Gastrocnemius medialis (tissue), 4 donors: ENCODE data around the gene SF3A1. TPM values are rescaled to one million over a fixed set of nuclear protein-coding genes. Genes with fewer than 3 reads are reported as not detected.

Experiments
- ATAC-seq, 2 donors: fragments of 150-250 bp; one replicate each; pipeline ENCODE4 v1.9.1; 2016
- DNase-seq, 2 donors: peaks; one replicate each; pipeline ENCODE4 v3.0.0-alpha.2; 2019
- H3K27ac ChIP-seq, 4 donors: fragments of 200-600 bp; sonication (generic); 1 replicate in 1 of 4; 2 replicates in 3 of 4; pipeline ENCODE4 v1.5.1; 2016 to 2018; ENCODE audit warnings: mild to moderate bottlenecking in 2 of 4, moderate library complexity in 1 of 4
- H3K27me3 ChIP-seq, 3 donors: fragments of 200-600 bp; sonication (generic) in 2 of 3; 1 replicate in 1 of 3; 2 replicates in 2 of 3; pipeline versions ENCODE4 v1.5.1 to v1.6.0; 2016 to 2019; ENCODE audit warnings: mild to moderate bottlenecking in 1 of 3, moderate library complexity in 1 of 3
- H3K36me3 ChIP-seq, 2 donors: fragments of 200-600 bp; sonication (generic) in 1 of 2; one replicate each; pipeline ENCODE4 v1.5.1; 2017 to 2018
- H3K4me1 ChIP-seq, 2 donors: fragments of 200-600 bp; sonication (generic) in 1 of 2; one replicate each; pipeline ENCODE4 v1.5.1; 2016 to 2017; ENCODE audit warnings: mild to moderate bottlenecking in 2 of 2
- H3K4me3 ChIP-seq, 4 donors: fragments of 200-600 bp; sonication (generic) in 3 of 4; 1 replicate in 1 of 4; 2 replicates in 3 of 4; pipeline ENCODE4 v1.5.1; 2016 to 2019; ENCODE audit warnings: mild to moderate bottlenecking in 2 of 4
- H3K9me3 ChIP-seq, 3 donors: fragments of 200-600 bp; sonication (generic) in 2 of 3; 1 replicate in 1 of 3; 2 replicates in 2 of 3; pipeline ENCODE4 v1.5.1; 2016 to 2019
- POLR2A ChIP-seq, 2 donors: fragments of 450-650 bp; IDR thresholded peaks; one replicate each; pipeline ENCODE4 v1.6.1; 2017; ENCODE audit warnings: antibody characterized with exemption in 2 of 2, mild to moderate bottlenecking in 2 of 2, moderate library complexity in 2 of 2
- in situ Hi-C, 4 donors: fragments of 200-750 bp; cut with MboI; loops; one replicate each; pipeline versions ENCODE4 v1.15.0 to v1.8.0; 2017; ENCODE audit warnings: low sequenced_read_pairs in 4 of 4
- intact Hi-C: fragments of 100-400 bp; cut with DNase I; formaldehyde crosslinking; loops from one replicate; pipeline ENCODE4 v1.15.1; 2023; ENCODE audit warnings: low total_unique reads
- total RNA-seq, 4 donors: library from RNA; depleted of rRNA; stranded (reverse); fragments of >200 nt; gene quantifications; one replicate each; pipeline versions ENCODE4 v1.1.0 to v1.2.3, GENCODE V29; 2016
- TF ChIP-seq, protein P1 (sequence below), 5 experiments: fragments of 450-650 bp in 3 of 5; fragments of 200-600 bp in 2 of 5; sonication (generic) in 2 of 5; IDR thresholded peaks in 4 of 5; conservative IDR thresholded peaks in 1 of 5; 1 replicate in 4 of 5; 2 replicates in 1 of 5; pipeline ENCODE4 v1.5.1; 2016 to 2019; ENCODE audit warnings: antibody characterized with exemption in 5 of 5, mild to moderate bottlenecking in 3 of 5, moderate library complexity in 3 of 5

The SF3A1 gene
- total RNA-seq, 4 donors from 2014 or later = 36.0 to 145 (median 94.5) TPM

GRCh38 chr22:30282616-30283046 lies 74.1 kb downstream of the SF3A1 start:
- ATAC-seq = no peak
- peaks cover 0 to under 1% of the 10 kb centered on the region in 2 donors for H3K4me1 ChIP-seq

More at GRCh38 chr22:30282616-30283046, 74.1 kb downstream of the SF3A1 start:
- in situ Hi-C loops = loop anchor here in 3 of 4 donors (5.0 to 10.0 kb wide), 3 partner anchors 102 to 112 kb away; partner anchors contain the start of genes RNF215 (in 1 of the 3) and SEC14L2 (in 1 of the 3)
- H3K36me3 ChIP-seq = no peaks in the 10 kb centered on the region
- no peaks in the 10 kb centered on the region for H3K9me3 ChIP-seq
- no peak overlapping the region for H3K4me3 ChIP-seq
- DNase-seq = no peak
- TF ChIP-seq POLR2A (IDR thresholded peaks at IDR 0.05) = no peak
- TF ChIP-seq, protein P1, sequence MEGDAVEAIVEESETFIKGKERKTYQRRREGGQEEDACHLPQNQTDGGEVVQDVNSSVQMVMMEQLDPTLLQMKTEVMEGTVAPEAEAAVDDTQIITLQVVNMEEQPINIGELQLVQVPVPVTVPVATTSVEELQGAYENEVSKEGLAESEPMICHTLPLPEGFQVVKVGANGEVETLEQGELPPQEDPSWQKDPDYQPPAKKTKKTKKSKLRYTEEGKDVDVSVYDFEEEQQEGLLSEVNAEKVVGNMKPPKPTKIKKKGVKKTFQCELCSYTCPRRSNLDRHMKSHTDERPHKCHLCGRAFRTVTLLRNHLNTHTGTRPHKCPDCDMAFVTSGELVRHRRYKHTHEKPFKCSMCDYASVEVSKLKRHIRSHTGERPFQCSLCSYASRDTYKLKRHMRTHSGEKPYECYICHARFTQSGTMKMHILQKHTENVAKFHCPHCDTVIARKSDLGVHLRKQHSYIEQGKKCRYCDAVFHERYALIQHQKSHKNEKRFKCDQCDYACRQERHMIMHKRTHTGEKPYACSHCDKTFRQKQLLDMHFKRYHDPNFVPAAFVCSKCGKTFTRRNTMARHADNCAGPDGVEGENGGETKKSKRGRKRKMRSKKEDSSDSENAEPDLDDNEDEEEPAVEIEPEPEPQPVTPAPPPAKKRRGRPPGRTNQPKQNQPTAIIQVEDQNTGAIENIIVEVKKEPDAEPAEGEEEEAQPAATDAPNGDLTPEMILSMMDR (IDR thresholded peaks at IDR 0.05 in 4 of 5, conservative IDR thresholded peaks at IDR 0.05 in 1 of 5) = no peak
- intact Hi-C loops = loop anchor here (10.0 kb wide), 1 partner anchor 202 kb away; no protein-coding TSS in a partner anchor
- no peaks in the 10 kb centered on the region for H3K27me3 ChIP-seq
- H3K27ac ChIP-seq = no peak overlapping the region

Other genes with a start within 250 kb of the SF3A1 start
- not detected for gene LIF, start 110.1 kb downstream of the SF3A1 start, total RNA-seq
- under 1 TPM in 1 of 4 donors, not detected in 3; 0.53 TPM for gene OSM, start 90.0 kb downstream of the SF3A1 start, total RNA-seq
- gene CASTOR1, start 67.4 kb downstream of the SF3A1 start, total RNA-seq = 1 to 10 TPM; 3.5 to 6.5 (median 5.6) TPM
- gene TBC1D10A, start 30.0 kb downstream of the SF3A1 start, total RNA-seq = 1 to 10 TPM; 4.1 to 9.6 (median 6.2) TPM
- 1 to 10 TPM in 2 of 4 donors, under 1 TPM in 2; 0.41 to 1.4 (median 1.1) TPM for gene CCDC157, start 113 bp upstream of the SF3A1 start, total RNA-seq
- gene RNF215, start 30.5 kb upstream of the SF3A1 start, total RNA-seq = 10 to 100 TPM in 1 of 4 donors, 1 to 10 TPM in 3; 4.7 to 11.2 (median 8.1) TPM
- 1 to 10 TPM; 3.0 to 5.1 (median 4.2) TPM for gene SEC14L2, start 40.1 kb upstream of the SF3A1 start, total RNA-seq
- gene MTFP1, start 68.9 kb upstream of the SF3A1 start, total RNA-seq = 10 to 100 TPM; 15.9 to 57.7 (median 44.5) TPM
- gene SEC14L3, start 115.1 kb upstream of the SF3A1 start, total RNA-seq = not detected
- gene SEC14L4, start 148.8 kb upstream of the SF3A1 start, total RNA-seq = under 1 TPM in 1 of 4 donors, not detected in 3; 0.11 TPM
- gene SEC14L6, start 189.8 kb upstream of the SF3A1 start, total RNA-seq = not detected
- gene GAL3ST1, start 217.8 kb upstream of the SF3A1 start, total RNA-seq = 1 to 10 TPM in 2 of 4 donors, under 1 TPM in 2; 0.29 to 2.0 (median 1.2) TPM
- gene PES1, start 235.0 kb upstream of the SF3A1 start, total RNA-seq = 10 to 100 TPM; 56.3 to 72.0 (median 65.8) TPM